WTC11 (cell line): Measurements from ENCODE around the gene RPS6KA5. TPM values are rescaled to one million over a fixed set of nuclear protein-coding genes. Genes with fewer than 3 reads are reported as not detected.

Source experiments
- ATAC-seq: fragments of 200-7000 bp; cut with Tn5 transposase; 2 replicates; pipeline ENCODE4 v1.10.0; 2021; ENCODE audit warnings: mild to moderate bottlenecking, moderate library complexity
- CTCF ChIA-PET: fragments of 300-600 bp; sonication (Branson Sonifier 250); formaldehyde crosslinking; loops from one replicate; lab custom pipeline; 2021; ENCODE audit warnings: antibody characterized with exemption; lab: Charles Lee
- POLR2A ChIA-PET: fragments of 350-600 bp; sonication (Branson Sonifier 250); formaldehyde crosslinking; loops from one replicate; lab custom pipeline; 2021; ENCODE audit warnings: antibody characterized with exemption; lab: Charles Lee
- DNase-seq: peaks from one replicate; pipeline ENCODE4 v3.0.0; 2021; ENCODE audit warnings: low spot score
- H3K27ac Mint-ChIP-seq: 2 replicates; pipeline ENCODE4 v1.8.0; 2021; ENCODE audit warnings: mixed read lengths
- H3K27me3 Mint-ChIP-seq: 2 replicates; pipeline ENCODE4 v1.8.0; 2021; ENCODE audit warnings: low read depth, mild to moderate bottlenecking, moderate library complexity, mixed read lengths
- H3K36me3 Mint-ChIP-seq: 2 replicates; pipeline ENCODE4 v1.8.0; 2021; ENCODE audit warnings: mixed read lengths
- H3K4me1 Mint-ChIP-seq: 2 replicates; pipeline ENCODE4 v1.8.0; 2022; ENCODE audit warnings: mixed read lengths
- H3K4me3 Mint-ChIP-seq: 2 replicates; pipeline ENCODE4 v1.8.0; 2021; ENCODE audit warnings: mild to moderate bottlenecking, moderate library complexity, mixed read lengths
- H3K9me3 Mint-ChIP-seq: 2 replicates; pipeline ENCODE4 v1.8.0; 2021; ENCODE audit warnings: mixed read lengths
- ATF3 ChIP-seq: sonication (generic); formaldehyde crosslinking; conservative IDR thresholded peaks from 2 replicates; pipeline ENCODE4 v1.8.1; 2022; ENCODE audit warnings: mild to moderate bottlenecking, missing genetic modification reagents
- CDX4 ChIP-seq: fragments of 250-450 bp; sonication (Bioruptor Pico); IDR thresholded peaks from 2 replicates; pipeline ENCODE4 v1.9.0; 2021; ENCODE audit warnings: moderate library complexity, mild to moderate bottlenecking, inconsistent platforms, borderline replicate concordance
- CREM ChIP-seq: sonication (generic); formaldehyde crosslinking; IDR thresholded peaks from 2 replicates; pipeline ENCODE4 v1.8.1; 2022; ENCODE audit warnings: mild to moderate bottlenecking, missing genetic modification reagents, moderate library complexity
- E2F5 ChIP-seq: sonication (generic); formaldehyde crosslinking; IDR thresholded peaks from 2 replicates; pipeline ENCODE4 v1.8.1; 2022; ENCODE audit warnings: mild to moderate bottlenecking, moderate library complexity, missing genetic modification reagents
- EMX1 ChIP-seq: fragments of 250-450 bp; sonication (Bioruptor Pico); IDR thresholded peaks from 2 replicates; pipeline ENCODE4 v1.8.0; 2021; ENCODE audit warnings: mild to moderate bottlenecking
- FOXP1 ChIP-seq: sonication (generic); formaldehyde crosslinking; IDR thresholded peaks from 2 replicates; pipeline ENCODE4 v1.8.0; 2022; ENCODE audit warnings: missing genetic modification reagents, mild to moderate bottlenecking, moderate library complexity, borderline replicate concordance
- FOXP4 ChIP-seq: sonication (generic); formaldehyde crosslinking; IDR thresholded peaks from 2 replicates; pipeline ENCODE4 v1.8.0; 2022; ENCODE audit warnings: mild to moderate bottlenecking, missing genetic modification reagents
- GTF2I ChIP-seq: fragments of 250-450 bp; sonication (Bioruptor Pico); conservative IDR thresholded peaks from 2 replicates; pipeline ENCODE4 v1.4.0; 2021; ENCODE audit warnings: mild to moderate bottlenecking
- HMGA2 ChIP-seq: fragments of 250-450 bp; sonication (Bioruptor Pico); IDR thresholded peaks from 2 replicates; pipeline ENCODE4 v1.4.0; 2021; ENCODE audit warnings: mild to moderate bottlenecking, moderate library complexity
- JAZF1 ChIP-seq: fragments of 250-450 bp; sonication (Bioruptor Pico); IDR thresholded peaks from 2 replicates; pipeline ENCODE4 v1.9.0; 2021; ENCODE audit warnings: moderate library complexity, mild to moderate bottlenecking, inconsistent platforms
- JUN ChIP-seq: sonication (generic); formaldehyde crosslinking; IDR thresholded peaks from 2 replicates; pipeline ENCODE4 v1.8.0; 2023; ENCODE audit warnings: mild to moderate bottlenecking, missing genetic modification reagents
- MYBL2 ChIP-seq: sonication (generic); formaldehyde crosslinking; IDR thresholded peaks from 2 replicates; pipeline ENCODE4 v1.8.1; 2023; ENCODE audit warnings: mild to moderate bottlenecking, moderate library complexity, missing genetic modification reagents
- NFATC4 ChIP-seq: fragments of 250-450 bp; sonication (Bioruptor Pico); IDR thresholded peaks from 2 replicates; pipeline ENCODE4 v1.9.0; 2021; ENCODE audit warnings: mild to moderate bottlenecking
- NR1H2 ChIP-seq: sonication (generic); formaldehyde crosslinking; IDR thresholded peaks from 2 replicates; pipeline ENCODE4 v1.9.0; 2021; ENCODE audit warnings: mild to moderate bottlenecking, moderate library complexity, missing genetic modification reagents
- PRRX2 ChIP-seq: fragments of 250-450 bp; sonication (Bioruptor Pico); IDR thresholded peaks from 2 replicates; pipeline ENCODE4 v1.8.0; 2021; ENCODE audit warnings: mild to moderate bottlenecking
- RORB ChIP-seq: fragments of 250-450 bp; sonication (Bioruptor Pico); IDR thresholded peaks from 2 replicates; pipeline ENCODE4 v1.9.0; 2021; ENCODE audit warnings: mild to moderate bottlenecking
- TP53 ChIP-seq: sonication (generic); formaldehyde crosslinking; IDR thresholded peaks from 2 replicates; pipeline ENCODE4 v1.8.1; 2023; ENCODE audit warnings: mild to moderate bottlenecking, missing genetic modification reagents
- ZNF263 ChIP-seq: sonication (generic); formaldehyde crosslinking; IDR thresholded peaks from 2 replicates; pipeline ENCODE4 v1.8.1; 2022; ENCODE audit warnings: low read depth, mild to moderate bottlenecking, moderate library complexity, missing genetic modification reagents
- ZNF671 ChIP-seq: fragments of 250-450 bp; sonication (Bioruptor Pico); IDR thresholded peaks from 2 replicates; pipeline ENCODE4 v1.8.0; 2021; ENCODE audit warnings: mild to moderate bottlenecking
- total RNA-seq: library from RNA; stranded (reverse); gene quantifications from 3 replicates; pipeline ENCODE4 v1.2.3, GENCODE V29; 2021
- TF ChIP-seq, protein P1 (sequence below): sonication (generic); formaldehyde crosslinking; IDR thresholded peaks from 2 replicates; pipeline ENCODE4 v1.8.0; 2023; ENCODE audit warnings: missing genetic modification reagents, mild to moderate bottlenecking, borderline replicate concordance
- TF ChIP-seq, protein P2 (sequence below): sonication (generic); formaldehyde crosslinking; IDR thresholded peaks from 2 replicates; pipeline ENCODE4 v1.8.0; 2022; ENCODE audit warnings: mild to moderate bottlenecking, missing genetic modification reagents
- TF ChIP-seq, protein P3 (sequence below): sonication (generic); formaldehyde crosslinking; IDR thresholded peaks from 2 replicates; pipeline ENCODE4 v1.8.1; 2022; ENCODE audit warnings: low read depth, mild to moderate bottlenecking, moderate library complexity, missing genetic modification reagents, borderline replicate concordance
- TF ChIP-seq, protein P4 (sequence below): sonication (generic); formaldehyde crosslinking; conservative IDR thresholded peaks from 2 replicates; pipeline ENCODE4 v1.8.1; 2023; ENCODE audit warnings: mild to moderate bottlenecking, low read depth, missing genetic modification reagents, moderate library complexity

RPS6KA5 gene
- total RNA-seq, 1 experiment from 2014 or later = 5.2 TPM

DNA sequence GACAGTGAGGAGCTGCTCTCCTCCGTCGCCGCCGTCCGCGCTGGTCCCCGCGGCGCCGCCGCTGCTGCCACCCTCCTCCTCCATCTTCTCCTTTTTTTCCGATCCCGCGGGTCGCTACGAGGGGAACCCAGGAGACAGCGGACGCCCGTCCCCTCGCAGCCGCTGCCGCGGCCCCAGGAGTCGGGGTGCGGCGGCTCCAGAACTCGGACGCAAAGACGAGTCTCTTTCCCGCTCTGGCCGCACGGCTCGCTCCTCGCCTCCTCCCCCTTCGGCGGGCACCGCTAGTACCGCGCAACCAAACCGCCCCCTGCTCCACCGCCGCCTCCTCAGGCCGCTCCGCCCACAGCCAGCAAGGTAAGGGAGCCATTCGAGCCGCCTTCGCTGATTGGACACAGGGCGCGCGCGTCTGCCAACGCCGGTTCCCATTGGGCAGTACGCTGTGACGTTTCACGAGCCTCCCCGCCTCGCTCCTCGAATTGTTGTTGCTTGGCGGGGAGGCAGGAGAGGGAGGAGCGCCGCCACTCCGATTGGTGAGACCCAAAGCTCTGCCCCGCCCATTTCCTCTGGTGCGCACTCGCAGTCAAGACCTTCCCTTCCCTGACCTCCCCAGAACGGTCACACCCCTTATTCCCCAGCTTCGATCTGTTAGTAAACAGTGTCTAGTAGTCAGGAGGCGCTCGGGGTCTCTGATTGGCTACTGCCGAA is at the start of gene RPS6KA5 (continued):
- TF ChIP-seq, protein P1, sequence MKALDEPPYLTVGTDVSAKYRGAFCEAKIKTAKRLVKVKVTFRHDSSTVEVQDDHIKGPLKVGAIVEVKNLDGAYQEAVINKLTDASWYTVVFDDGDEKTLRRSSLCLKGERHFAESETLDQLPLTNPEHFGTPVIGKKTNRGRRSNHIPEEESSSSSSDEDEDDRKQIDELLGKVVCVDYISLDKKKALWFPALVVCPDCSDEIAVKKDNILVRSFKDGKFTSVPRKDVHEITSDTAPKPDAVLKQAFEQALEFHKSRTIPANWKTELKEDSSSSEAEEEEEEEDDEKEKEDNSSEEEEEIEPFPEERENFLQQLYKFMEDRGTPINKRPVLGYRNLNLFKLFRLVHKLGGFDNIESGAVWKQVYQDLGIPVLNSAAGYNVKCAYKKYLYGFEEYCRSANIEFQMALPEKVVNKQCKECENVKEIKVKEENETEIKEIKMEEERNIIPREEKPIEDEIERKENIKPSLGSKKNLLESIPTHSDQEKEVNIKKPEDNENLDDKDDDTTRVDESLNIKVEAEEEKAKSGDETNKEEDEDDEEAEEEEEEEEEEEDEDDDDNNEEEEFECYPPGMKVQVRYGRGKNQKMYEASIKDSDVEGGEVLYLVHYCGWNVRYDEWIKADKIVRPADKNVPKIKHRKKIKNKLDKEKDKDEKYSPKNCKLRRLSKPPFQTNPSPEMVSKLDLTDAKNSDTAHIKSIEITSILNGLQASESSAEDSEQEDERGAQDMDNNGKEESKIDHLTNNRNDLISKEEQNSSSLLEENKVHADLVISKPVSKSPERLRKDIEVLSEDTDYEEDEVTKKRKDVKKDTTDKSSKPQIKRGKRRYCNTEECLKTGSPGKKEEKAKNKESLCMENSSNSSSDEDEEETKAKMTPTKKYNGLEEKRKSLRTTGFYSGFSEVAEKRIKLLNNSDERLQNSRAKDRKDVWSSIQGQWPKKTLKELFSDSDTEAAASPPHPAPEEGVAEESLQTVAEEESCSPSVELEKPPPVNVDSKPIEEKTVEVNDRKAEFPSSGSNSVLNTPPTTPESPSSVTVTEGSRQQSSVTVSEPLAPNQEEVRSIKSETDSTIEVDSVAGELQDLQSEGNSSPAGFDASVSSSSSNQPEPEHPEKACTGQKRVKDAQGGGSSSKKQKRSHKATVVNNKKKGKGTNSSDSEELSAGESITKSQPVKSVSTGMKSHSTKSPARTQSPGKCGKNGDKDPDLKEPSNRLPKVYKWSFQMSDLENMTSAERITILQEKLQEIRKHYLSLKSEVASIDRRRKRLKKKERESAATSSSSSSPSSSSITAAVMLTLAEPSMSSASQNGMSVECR = 0 out of 2 replicates have a peak, but pooled peaks have one; percentile 33
- TF ChIP-seq EMX1 (CRISPR knock-in tag) (no peak), FOXP4 (peak; percentile 70; the same call in 1 of the 2 replicates), RORB (CRISPR knock-in tag) (no peak), ATF3 (no peak), ZNF263 (CRISPR knock-in tag) (no peak), JUN (CRISPR knock-in tag) (no peak), TP53 (CRISPR knock-in tag) (0 out of 2 replicates have a peak, but pooled peaks have one; percentile 62), JAZF1 (CRISPR knock-in tag) (no peak), HMGA2 (no peak), NR1H2 (CRISPR knock-in tag) (no peak), ZNF671 (no peak), PRRX2 (no peak)
- TF ChIP-seq, protein P2, sequence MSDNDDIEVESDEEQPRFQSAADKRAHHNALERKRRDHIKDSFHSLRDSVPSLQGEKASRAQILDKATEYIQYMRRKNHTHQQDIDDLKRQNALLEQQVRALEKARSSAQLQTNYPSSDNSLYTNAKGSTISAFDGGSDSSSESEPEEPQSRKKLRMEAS (CRISPR knock-in tag) = peak; percentile 89; the same call in 1 of the 2 replicates
- TF ChIP-seq, protein P3, sequence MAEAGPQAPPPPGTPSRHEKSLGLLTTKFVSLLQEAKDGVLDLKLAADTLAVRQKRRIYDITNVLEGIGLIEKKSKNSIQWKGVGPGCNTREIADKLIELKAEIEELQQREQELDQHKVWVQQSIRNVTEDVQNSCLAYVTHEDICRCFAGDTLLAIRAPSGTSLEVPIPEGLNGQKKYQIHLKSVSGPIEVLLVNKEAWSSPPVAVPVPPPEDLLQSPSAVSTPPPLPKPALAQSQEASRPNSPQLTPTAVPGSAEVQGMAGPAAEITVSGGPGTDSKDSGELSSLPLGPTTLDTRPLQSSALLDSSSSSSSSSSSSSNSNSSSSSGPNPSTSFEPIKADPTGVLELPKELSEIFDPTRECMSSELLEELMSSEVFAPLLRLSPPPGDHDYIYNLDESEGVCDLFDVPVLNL = peak; percentile 82; the same call in 1 of the 2 replicates

DNA sequence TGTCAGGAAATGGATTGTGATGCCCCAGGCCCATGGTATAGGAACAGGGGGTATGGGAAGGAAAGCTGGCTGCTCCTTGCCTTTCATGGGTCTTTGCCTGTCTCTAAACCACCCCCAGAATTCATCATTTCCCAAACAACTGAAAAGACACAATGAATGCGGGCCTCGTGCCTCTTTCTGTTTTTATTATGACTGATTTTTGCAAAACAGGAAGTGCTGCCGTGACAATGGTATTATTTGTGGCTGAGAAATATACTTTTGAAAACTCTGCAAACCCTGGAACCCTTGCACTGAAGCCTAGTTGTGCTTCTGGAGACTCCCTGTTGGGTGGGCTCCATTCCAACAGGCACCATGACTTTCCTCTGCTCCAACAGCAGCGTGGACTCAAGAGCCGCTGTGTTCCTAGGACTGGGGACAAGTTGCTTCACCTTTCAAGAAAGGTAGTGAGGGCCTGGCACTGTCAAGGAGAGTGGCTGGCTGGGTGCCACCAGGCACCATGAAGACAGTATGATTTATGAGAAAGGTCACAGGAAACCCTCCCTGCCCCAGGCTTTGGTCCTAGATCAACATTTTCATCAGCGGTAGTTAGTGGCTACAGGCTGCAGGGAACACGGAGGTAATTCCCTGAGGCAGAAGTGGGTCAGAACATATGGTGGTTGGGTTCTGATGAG is 48.6 kb upstream of the RPS6KA5 start:
- POLR2A ChIA-PET = no interaction called here

More for the DNA sequence above, 48.6 kb upstream of the RPS6KA5 start:
- H3K9me3 Mint-ChIP-seq = 0 out of 2 replicates have a peak, but pooled peaks cover 4% of the 10 kb centered on the region
- H3K27ac Mint-ChIP-seq = no peak overlapping the region
- H3K36me3 Mint-ChIP-seq = peaks cover 3% of the 10 kb centered on the region; the same call in 1 of the 2 replicates
- CTCF ChIA-PET = no interaction called here
- peaks cover 3% of the 10 kb centered on the region; the same call in 1 of the 2 replicates for H3K27me3 Mint-ChIP-seq
- DNase-seq (no peak), ATAC-seq (no peak)
- TF ChIP-seq CREM = no peak
- TF ChIP-seq, protein P4, sequence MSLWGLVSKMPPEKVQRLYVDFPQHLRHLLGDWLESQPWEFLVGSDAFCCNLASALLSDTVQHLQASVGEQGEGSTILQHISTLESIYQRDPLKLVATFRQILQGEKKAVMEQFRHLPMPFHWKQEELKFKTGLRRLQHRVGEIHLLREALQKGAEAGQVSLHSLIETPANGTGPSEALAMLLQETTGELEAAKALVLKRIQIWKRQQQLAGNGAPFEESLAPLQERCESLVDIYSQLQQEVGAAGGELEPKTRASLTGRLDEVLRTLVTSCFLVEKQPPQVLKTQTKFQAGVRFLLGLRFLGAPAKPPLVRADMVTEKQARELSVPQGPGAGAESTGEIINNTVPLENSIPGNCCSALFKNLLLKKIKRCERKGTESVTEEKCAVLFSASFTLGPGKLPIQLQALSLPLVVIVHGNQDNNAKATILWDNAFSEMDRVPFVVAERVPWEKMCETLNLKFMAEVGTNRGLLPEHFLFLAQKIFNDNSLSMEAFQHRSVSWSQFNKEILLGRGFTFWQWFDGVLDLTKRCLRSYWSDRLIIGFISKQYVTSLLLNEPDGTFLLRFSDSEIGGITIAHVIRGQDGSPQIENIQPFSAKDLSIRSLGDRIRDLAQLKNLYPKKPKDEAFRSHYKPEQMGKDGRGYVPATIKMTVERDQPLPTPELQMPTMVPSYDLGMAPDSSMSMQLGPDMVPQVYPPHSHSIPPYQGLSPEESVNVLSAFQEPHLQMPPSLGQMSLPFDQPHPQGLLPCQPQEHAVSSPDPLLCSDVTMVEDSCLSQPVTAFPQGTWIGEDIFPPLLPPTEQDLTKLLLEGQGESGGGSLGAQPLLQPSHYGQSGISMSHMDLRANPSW (CRISPR knock-in tag) = no peak
- TF ChIP-seq NFATC4 (CRISPR knock-in tag) = no peak
- no peak for TF ChIP-seq ZNF671
- TF ChIP-seq MYBL2 (CRISPR knock-in tag) = no peak
- TF ChIP-seq CDX4 (CRISPR knock-in tag) = no peak
- no peak for TF ChIP-seq GTF2I (CRISPR knock-in tag)
- TF ChIP-seq FOXP1 (CRISPR knock-in tag) = no peak
- no peak for TF ChIP-seq E2F5 (CRISPR knock-in tag)
- no peak overlapping the region for H3K4me3 Mint-ChIP-seq
- H3K4me1 Mint-ChIP-seq = peaks cover 30% of the 10 kb centered on the region
